Activated CD4-positive, alpha-beta T cell treated with anti-CD3 and anti-CD28 coated beads for 1 hour (primary cell): ENCODE measurements around the gene PRXL2B.

Experiments used
- DNase-seq: peaks from one replicate; pipeline ENCODE4 v3.0.0-alpha.2; 2020

PRXL2B gene

DNA sequence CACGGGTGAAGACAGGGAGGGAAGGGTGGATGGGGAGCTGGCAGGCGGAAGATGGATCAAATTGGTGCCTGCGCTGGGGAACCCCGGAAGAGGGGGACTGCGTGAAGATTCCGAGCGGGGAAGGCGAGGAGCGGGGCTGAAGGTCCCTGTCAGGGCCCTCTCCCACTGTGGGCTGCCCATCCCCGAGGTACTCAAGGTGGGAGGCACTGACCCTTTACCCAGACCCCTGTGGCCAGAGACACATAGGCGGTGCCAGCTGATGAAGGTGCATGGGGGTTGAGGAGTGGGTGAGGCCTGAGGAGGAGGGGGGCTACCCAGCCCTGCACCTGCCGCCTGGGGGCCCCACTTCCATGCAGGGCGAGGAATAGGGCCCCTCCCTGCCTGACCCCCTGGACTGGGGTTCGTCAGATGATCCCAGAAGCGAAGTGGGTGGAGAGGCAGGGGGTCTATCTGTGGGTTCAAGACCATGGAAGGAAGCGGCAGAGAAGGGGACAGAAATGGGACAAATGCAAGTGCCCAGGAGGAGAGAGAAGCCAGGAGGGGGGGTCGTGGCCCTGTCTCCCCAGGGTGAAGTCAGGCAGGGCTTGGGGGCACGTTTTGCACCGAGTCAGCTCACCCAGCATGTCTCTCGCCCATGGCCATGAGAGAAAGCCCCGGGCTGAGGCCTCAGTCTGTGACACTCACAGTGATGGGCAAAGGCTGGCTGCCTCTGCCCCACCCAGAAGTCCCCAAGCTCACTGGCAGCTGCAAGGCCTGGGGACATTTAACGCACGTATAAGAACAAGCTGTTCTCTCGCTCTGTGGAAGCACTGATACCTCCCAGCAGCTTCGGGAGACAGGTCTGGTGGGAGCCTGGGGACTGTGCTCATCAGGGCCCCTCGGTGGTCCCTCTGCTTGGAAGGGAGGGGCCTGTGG lies 53.3 kb downstream of the PRXL2B start:
- DNase-seq = no peak

DNA sequence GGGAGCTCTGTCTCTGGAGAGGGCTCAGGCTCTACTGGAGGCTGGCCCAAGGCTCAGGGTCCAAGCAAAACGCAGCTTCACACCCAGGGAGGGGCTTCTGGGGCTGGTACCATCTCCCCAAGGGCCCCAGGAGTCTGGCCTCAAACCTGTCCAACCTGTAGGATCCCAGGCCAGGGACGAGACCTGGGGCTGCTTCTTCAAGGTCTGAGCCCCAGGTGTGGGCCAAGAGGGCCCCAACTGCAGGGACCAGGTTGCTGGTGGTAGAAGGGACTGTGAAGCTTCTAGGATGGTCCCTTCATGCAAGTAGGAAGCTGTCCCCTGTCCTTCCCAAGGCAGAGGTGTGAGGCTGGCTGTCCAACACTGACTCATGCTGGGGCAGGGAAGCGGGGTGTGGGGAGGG lies 54.0 kb downstream of the PRXL2B start:
- DNase-seq = no peak
